ENCODE results near the gene LRRC7. TPM values are rescaled to one million over a fixed set of nuclear protein-coding genes. Genes with fewer than 3 reads are reported as not detected.
A peak's percentile ranks its signal among the peaks of the same experiment; 100 is the strongest.

LRRC7 gene
- total RNA-seq, 1 donor from 2014 or later = 7.8 TPM

DNA sequence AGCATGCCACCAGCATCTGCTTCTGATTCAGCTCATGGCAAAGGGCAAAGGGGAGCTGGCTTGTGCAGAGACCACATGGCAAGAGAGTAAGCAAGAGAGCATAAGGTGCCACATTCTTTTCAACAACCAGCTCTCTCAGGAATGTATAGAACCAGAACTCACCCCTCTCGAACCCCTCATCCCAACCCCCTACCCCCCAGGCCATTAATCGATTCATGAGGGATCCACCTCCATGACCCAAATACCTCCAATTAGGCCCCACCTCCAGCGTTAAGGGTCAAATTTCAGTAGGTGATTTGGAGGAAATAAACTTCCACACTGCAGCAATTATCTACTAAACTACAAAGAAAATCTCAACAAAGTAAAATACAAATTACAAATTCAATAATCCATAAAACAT lies 32.2 kb upstream of the LRRC7 start:
- no peak for DNase-seq (ENCODE audit: low spot score, unreplicated experiment)
- Mint-ChIP-seq H3K27ac (no peak overlapping the region), H3K9me3 (ENCODE audit: low read depth) (peaks cover 6% of the 10 kb centered on the region), H3K4me1 (ENCODE audit: low read depth) (peaks cover 3% of the 10 kb centered on the region), H3K36me3 (ENCODE audit: insufficient read depth) (no peaks in the 10 kb centered on the region), H3K4me3 (ENCODE audit: low read depth) (no peak overlapping the region), H3K27me3 (no peaks in the 10 kb centered on the region)
- TF ChIP-seq, protein P1, sequence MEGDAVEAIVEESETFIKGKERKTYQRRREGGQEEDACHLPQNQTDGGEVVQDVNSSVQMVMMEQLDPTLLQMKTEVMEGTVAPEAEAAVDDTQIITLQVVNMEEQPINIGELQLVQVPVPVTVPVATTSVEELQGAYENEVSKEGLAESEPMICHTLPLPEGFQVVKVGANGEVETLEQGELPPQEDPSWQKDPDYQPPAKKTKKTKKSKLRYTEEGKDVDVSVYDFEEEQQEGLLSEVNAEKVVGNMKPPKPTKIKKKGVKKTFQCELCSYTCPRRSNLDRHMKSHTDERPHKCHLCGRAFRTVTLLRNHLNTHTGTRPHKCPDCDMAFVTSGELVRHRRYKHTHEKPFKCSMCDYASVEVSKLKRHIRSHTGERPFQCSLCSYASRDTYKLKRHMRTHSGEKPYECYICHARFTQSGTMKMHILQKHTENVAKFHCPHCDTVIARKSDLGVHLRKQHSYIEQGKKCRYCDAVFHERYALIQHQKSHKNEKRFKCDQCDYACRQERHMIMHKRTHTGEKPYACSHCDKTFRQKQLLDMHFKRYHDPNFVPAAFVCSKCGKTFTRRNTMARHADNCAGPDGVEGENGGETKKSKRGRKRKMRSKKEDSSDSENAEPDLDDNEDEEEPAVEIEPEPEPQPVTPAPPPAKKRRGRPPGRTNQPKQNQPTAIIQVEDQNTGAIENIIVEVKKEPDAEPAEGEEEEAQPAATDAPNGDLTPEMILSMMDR (IDR thresholded peaks at IDR 0.05; ENCODE audit: unreplicated experiment) = no peak

DNA sequence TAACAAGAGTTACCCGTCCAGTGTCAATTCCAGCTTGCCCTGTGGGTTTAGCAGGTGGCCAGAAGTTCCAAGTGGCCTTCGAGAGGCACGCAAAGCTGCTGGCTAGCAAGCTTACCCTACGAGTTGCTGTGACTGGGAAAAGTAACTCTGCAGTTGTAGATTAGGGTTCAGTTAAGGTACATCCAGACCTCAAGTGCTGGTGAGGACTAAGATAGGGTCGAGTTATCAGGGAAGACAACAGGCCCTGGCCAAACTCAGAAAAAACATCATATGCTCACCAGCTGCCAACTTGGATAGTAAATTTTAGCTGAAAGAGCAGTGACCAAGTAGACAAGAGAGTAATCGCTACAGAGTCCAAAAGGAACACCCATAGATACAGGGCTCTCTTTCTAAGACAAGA lies 27.7 kb upstream of the LRRC7 start:
- no peak overlapping the region for H3K4me3 Mint-ChIP-seq (ENCODE audit: low read depth)

DNA sequence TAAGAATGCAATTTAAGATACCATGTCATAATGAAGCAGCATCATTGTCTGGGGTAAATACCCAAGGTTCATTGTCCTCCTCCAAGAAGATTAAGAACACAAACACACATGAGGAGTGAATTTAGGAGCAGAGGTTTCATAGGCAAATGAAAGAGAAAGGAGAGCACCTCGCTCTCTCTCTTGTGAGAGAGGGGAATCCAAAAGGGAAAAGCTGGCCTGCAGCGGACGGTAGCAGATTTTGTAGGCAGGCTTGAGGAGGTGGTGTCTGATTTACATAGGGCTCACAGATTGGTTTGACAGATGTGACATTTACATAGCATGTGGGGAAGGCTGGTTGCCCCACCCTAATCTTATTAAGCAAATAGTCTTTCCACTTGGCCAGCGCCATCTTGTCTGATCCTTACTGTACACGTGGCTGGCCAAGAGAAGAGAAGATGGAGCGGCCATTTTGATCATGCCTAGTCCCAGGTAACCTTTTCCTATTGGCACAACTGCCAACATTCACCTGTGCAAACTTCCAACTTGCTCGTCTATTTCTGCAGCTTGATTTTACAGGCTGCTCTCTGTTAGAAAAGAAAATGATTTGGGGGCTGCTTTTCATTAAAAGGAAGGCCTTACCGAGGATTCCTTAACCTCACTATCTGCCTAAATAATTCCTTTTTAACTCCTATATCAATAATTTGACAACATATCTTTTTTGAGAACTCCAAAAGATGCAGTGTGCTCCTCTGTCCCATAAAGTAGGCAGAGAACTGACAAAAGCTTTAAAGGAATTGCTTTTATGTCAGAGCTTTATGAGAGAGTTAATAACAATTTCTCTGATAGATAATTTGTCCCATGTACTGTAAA lies 16.0 kb upstream of the LRRC7 start:
- Mint-ChIP-seq H3K4me1 (ENCODE audit: low read depth) (no peaks in the 10 kb centered on the region), H3K27me3 (no peaks in the 10 kb centered on the region), H3K36me3 (ENCODE audit: insufficient read depth) (no peaks in the 10 kb centered on the region), H3K27ac (no peak overlapping the region), H3K9me3 (ENCODE audit: low read depth) (no peaks in the 10 kb centered on the region), H3K4me3 (ENCODE audit: low read depth) (no peak overlapping the region)
- no peak for DNase-seq (ENCODE audit: low spot score, unreplicated experiment)
- TF ChIP-seq, protein P1 (IDR thresholded peaks at IDR 0.05; ENCODE audit: unreplicated experiment) = no peak

More for the DNA sequence above, 27.7 kb upstream of the LRRC7 start:
- peaks cover 5% of the 10 kb centered on the region for H3K27me3 Mint-ChIP-seq
- TF ChIP-seq, protein P1 (IDR thresholded peaks at IDR 0.05; ENCODE audit: unreplicated experiment) = no peak
- H3K9me3 Mint-ChIP-seq (ENCODE audit: low read depth) = peaks cover 6% of the 10 kb centered on the region
- H3K27ac Mint-ChIP-seq = no peak overlapping the region
- H3K36me3 Mint-ChIP-seq (ENCODE audit: insufficient read depth) = no peaks in the 10 kb centered on the region
- no peak for DNase-seq (ENCODE audit: low spot score, unreplicated experiment)
- H3K4me1 Mint-ChIP-seq (ENCODE audit: low read depth) = peaks cover 3% of the 10 kb centered on the region

DNA sequence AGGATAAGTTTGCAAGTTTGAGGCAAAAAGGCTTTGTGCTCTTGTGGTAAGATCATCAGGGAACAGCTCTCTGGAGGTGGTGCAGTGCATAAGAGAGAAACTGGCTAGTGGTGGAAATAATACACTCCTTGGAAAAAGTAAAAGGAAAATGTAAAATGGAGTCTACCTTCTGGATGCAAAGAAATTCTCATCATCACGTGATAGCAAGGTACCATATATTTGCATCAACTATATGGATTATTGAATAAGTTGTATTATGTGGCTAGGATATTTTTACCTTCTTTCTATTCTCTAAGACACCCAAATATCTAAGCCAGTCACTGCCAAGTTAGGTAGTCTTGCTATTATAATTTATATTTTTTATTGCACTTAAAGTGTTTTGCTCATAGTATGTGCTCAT lies 14.0 kb upstream of the LRRC7 start:
- Mint-ChIP-seq H3K4me1 (ENCODE audit: low read depth) (no peaks in the 10 kb centered on the region), H3K27me3 (peaks cover 3% of the 10 kb centered on the region), H3K4me3 (ENCODE audit: low read depth) (no peak overlapping the region), H3K27ac (no peak overlapping the region), H3K36me3 (ENCODE audit: insufficient read depth) (no peaks in the 10 kb centered on the region), H3K9me3 (ENCODE audit: low read depth) (peaks cover 7% of the 10 kb centered on the region)
- DNase-seq (ENCODE audit: low spot score, unreplicated experiment) = no peak
- TF ChIP-seq, protein P1 (IDR thresholded peaks at IDR 0.05; ENCODE audit: unreplicated experiment) = no peak

DNA sequence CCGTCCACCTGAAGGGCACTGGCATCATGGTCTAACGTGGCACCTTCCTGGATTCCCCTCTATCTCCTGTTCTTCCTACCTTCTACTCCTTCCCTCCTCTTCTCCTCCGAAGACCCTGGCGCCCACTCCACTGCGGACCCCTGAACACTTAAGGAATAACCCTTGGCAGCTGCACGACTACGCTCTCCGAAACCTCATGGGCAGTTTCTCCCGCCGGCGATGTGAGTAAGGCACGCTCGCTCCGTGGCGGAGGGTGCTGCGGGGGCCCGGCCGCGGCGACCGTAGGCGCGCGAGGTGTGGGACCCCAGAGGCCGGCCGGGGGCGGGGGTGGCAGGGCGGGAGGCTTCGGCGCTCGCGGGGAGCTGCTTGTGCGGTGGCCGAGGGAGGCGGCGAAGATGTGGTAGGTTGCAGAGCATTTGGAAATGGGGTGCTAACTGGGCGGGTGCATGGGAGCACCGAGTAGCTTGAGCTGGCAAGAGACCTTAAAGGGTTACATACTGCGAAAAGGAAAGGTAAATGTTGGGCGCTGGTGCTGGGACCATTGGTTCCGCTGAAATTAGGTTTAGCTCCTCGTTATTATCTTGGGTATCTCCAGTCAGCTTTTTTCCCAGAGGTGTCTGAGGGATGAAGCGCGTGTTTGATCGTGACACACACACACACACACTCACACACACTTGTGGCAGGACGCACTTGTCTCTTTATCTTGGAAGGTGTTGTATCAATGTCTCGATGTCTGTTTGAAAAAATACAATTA lies 876 bp downstream of the LRRC7 start:
- no peaks in the 10 kb centered on the region for H3K9me3 Mint-ChIP-seq (ENCODE audit: low read depth)
- DNase-seq (ENCODE audit: low spot score, unreplicated experiment) = no peak
- no peaks in the 10 kb centered on the region for H3K36me3 Mint-ChIP-seq (ENCODE audit: insufficient read depth)
- peaks cover 19% of the 10 kb centered on the region for H3K4me1 Mint-ChIP-seq (ENCODE audit: low read depth)
- peaks cover 69% of the 10 kb centered on the region for H3K27me3 Mint-ChIP-seq
- peak overlapping the region; percentile 73 for H3K27ac Mint-ChIP-seq
- H3K4me3 Mint-ChIP-seq (ENCODE audit: low read depth) = peak overlapping the region; percentile 80
- TF ChIP-seq, protein P1 (IDR thresholded peaks at IDR 0.05; ENCODE audit: unreplicated experiment) = no peak

All from progenitor cell of endocrine pancreas (in vitro differentiated cells).